HG03108 (cell line): ENCODE data around the gene CFAP57.
"Not testable (repeated sequence)": the region's sequence is repeated elsewhere in the genome, so short reads cannot be mapped to it uniquely, and the experiment has no call there.

Experiments used
- ATAC-seq: cut with Tn5 transposase; IDR thresholded peaks from one replicate; pipeline ENCODE4 v1.9.1; 2021; ENCODE audit warnings: moderate library complexity; ENCODE audit not compliant: unreplicated experiment

Gene CFAP57

DNA sequence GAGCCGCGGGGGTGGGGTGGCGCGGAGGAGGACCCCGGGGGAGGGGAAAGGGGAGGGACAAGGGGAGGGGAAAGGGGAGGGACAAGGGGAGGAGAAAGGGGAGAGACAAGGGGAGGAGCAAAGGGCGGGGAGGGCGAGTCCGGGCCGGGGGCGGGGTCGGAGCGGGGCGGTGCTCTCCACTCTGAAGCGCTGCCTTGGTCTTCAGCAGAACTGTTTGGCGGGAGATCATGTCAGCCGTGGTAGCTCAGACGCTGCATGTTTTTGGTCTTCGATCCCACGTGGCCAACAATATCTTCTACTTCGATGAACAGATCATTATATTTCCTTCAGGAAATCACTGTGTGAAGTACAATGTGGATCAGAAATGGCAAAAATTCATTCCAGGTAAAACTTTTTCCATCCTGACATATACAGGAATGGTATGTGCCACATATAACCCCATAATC lies 420 bp downstream of the CFAP57 start:
- ATAC-seq = peak; percentile 44

DNA sequence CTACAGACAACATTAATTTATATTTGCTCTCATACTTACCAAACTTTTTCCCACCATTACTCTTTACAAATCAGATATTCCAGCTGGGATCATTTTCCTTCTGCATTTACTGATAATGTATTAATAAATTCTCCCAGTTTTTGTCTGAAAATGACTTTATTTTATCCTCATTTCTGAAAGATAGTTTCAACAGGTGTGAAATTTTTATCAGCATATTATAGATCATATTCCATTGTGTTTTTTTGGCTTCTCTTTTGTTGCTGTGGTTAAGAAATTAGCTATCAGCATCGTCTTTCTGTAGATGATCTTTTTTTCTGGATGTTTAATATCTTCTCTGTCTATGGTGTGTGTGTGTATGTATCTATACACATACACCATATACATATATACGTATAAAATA lies 2.7 kb downstream of the CFAP57 start:
- no peak for ATAC-seq

DNA sequence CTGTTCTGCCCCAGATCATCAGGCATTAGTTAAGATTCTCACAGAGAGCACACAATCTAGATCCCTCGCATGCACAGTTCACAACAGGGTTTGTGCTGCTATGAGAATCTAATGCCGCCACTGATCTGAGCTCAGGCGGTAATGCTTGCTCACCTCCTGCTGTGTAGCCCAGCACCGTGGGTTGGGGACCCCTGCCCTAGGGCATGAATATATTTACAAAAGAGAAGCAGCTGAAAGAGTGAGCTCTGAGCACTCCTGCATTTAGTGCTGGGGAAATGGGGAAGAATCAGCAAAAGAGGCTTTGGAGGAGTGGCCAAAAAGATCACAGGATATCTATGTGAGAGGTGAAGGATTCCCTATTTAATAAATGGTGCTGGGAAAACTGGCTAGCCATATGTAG lies 5.6 kb downstream of the CFAP57 start:
- no peak for ATAC-seq

DNA sequence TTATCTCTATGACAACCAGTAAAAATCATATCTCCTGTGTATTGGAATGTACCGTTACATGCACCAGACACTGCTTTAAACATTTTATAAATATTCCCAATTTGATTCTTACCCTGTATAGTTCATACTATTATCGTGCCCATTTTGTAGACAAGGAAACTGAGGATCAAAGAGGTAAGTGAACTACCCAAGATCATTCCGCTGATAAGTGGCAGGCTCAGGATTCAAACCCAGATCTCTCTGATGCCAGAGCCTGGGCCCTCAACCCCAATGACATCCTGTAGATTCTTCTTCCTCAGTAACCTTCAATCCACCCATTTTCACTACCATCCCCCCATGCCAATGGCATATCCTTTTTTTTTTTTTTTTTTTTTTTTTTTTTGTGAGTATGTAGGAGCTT lies 12.3 kb downstream of the CFAP57 start:
- no peak for ATAC-seq

DNA sequence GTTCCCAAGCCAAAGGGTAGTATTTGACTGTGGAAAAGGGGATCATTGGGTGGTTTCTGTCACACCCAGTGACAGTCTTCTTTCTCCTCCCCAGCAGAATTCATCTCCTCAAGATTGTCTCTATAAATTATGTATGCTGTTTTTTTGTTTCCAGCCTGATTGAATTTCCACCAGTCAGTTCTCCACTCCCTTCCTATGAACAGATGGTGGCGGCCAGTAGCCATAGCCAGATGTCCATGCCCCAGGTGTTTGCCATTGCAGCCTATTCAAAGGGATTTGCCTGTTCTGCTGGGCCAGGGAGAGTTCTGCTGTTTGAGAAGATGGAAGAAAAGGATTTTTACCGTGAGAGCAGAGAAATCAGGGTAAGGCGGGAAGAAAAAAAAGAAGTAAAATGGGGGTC lies 12.9 kb downstream of the CFAP57 start:
- ATAC-seq = no peak

DNA sequence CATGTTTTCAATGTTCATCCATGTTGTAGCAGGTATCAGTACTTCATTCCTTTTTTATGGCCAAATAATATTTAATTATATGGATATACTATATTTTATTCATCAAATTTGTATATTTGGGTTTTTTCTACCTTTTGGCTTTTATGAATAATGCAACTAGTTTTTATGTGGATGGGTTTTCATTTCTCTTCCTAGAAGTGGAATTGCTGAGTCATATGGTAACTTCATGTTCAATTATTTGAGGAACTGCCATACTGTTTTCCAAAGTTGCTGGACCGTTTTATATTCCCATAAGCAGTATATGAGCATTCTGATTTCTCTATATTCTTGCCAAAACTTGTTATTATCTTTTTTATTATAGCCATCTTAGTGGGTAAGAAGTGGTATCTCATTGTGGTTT lies 16.0 kb downstream of the CFAP57 start:
- no peak for ATAC-seq

DNA sequence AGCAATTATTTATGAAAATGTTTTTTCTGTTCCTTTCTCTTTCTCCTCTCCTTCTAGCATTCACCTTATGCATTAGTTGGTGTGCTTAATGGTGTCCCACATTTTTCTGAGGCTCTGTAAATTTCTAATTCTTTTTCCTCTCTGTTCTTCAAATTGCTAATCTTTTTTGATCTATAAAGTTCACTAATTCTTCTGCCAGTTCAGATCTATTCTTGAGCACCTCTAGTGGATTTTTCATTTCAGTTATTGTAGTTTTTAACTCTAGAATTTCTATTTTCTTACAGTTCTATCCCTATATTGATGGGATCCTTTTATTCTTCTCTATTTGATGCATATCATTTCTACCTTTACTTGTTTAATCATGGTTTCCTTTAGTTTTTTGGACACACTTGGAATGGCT lies 22.4 kb downstream of the CFAP57 start:
- no peak for ATAC-seq

DNA sequence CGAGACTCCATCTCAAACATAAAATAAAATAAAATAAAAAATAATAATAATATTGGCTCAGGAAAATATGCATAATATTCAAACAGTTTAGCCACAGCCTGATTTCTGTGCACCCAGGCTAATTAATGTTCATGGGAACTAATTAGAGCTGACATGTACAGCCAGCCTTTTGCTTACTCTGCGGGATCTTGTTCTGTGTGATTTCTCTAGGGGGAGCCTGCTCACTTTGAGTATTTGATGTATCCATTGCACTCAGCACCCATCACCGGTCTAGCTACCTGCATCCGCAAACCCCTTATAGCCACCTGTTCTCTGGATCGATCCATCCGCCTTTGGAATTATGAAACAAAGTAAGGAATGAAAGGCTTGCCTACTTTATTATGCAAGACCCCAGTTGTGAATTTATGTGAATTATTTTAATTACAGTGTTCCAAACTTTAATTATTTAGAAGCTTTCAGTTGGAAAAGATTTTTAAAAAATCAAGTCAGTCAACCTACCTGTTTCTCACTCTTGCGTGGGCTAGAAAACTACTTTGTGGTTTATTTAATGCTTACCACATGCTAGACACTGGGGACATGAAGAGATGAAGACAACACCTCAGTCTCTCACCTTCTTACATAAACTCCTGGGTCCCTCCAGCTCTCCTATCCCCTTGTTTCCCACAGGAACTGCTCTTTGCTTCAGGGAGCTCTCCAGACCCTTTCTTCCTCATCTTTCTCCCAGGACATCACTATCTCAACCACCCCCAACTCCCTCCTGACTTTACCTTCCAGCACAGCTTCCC lies 25.4 kb downstream of the CFAP57 start:
- no peak for ATAC-seq

DNA sequence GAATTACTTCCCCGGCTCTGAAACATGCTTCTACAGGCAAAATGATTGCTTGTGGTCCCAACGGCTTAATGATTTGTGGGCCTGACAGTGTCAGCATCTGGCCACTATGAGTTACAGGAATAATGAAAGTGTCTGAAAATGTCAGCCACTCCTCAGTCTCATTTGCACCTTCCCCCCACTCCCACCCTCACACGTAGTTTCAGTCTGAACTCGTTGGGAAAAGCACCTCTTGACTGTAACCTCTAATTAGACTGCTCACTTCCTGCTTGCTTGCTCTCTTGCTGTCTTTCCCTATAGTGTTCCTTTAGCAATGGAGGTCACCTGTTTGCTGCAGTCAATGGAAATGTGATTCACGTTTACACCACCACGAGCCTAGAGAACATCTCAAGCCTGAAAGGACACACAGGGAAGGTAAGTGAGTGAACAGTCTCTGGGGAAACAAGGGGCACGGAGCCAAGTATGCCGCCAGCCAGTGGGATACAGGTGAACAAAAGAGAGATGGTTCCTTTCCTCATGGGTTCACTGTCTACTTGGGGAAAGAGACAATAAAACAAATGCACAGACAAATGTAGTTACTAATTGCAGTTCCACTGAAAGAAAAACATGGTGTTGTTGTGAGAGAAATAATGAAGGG lies 27.1 kb downstream of the CFAP57 start:
- ATAC-seq = no peak

DNA sequence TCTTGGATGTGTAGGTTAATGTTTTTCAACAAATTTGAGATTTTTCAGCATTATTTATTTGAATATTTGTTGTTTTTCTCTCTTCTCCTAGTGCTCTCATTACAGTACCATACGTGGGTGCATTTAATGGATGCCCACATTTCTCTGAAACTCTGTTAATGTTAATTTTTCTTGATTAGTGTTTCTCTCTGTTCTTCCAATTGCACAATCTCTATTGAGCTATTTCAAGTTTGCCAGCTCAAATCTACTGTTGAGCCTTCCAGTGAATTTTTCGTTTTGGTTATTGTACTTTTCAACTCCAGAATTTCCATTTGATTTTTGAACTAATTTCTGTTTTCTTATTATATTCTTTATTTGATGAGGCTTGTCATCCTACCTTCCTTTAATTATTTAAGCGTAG lies 31.7 kb downstream of the CFAP57 start:
- no peak for ATAC-seq

DNA sequence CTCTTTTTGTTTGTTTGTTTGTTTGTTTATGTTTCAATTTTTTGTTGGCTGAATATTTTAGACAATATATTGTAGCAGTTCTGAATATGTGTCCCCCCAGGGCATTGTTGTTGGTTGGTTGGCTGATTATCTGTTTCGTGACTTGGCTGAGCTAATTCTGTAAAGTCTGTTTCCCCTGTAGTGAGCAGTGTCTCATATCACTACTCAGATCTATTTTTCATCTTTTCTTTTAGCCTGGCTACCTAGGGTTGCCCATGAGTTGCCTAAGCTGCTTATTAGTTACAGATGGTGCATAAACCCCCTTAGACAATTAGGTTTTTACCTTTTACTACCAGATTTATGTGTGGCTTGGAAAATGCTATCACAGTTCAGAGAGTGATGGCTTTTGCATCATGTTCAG lies 32.3 kb downstream of the CFAP57 start:
- no peak for ATAC-seq

DNA sequence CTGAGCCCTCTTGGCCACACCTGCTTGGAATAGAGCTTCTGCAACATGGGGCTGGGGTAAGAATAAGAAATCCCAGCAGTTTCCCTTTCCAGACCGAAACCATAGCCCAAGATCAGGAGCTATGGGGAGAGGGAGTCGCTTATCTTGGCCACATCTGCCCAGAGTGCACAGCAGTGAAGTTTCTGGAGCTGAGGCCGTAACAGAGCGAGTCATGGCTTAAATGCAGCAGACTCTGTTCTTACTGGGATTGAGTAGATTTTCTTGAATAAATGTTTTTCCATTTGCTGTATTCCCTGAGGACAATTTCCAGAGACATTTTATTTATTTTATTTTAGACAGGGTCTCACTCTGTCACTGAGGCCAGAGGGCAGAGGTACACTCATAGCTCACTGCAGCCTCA lies 33.5 kb downstream of the CFAP57 start:
- ATAC-seq = no peak

DNA sequence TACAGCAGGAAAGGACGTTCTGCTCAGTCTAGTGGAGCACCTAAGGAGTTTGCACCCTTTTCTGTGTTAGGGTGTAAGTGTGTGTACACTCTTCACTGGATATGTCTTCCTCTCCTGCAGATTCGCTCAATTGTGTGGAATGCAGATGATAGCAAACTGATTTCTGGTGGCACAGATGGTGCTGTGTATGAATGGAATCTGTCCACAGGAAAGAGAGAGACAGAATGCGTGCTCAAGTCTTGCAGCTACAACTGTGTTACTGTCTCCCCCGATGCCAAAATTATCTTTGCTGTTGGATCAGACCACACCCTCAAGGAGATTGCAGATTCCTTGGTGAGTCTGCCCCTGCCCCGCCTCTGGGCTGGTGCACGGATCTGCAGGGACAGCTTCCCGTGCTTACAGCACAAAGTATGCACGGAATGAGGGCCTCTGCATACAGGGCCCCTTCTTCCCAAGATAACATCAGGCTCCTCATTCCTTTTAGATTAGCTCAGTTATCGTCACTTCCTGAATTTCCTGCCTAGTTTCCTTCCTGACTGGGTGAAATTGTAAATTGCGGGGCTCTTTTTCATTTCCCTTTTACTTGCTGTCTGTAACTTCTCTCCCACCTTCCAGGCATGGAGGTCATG lies 34.6 kb downstream of the CFAP57 start:
- no peak for ATAC-seq

DNA sequence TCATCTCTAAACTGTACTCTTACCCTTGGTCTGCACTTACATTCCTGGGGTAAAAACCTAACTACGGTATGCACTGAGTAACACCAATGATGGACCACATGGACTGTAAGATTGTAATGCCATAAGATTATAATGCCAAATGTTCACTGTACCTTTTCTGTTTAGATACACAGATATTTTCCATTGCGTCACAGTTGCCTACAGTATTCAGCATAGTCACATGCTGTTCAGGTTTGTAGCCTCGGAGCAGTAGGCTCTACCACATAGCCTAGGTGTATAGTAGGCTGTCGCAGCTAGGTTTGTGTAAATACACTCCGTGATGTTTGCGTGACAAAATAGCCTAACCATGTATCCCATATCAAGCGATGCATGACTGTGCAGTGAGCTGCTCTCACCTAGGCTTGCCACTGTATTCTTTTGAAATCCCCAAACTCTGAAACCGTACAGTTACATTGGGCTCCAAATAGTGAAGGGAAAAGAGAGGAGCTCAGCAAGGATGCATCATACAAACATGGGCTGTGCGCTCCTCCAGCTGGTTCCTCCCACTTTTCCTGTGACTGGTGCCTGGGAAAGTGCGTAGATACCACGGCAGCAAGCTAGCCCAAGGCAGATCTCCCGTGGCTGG lies 35.2 kb downstream of the CFAP57 start:
- no peak for ATAC-seq

DNA sequence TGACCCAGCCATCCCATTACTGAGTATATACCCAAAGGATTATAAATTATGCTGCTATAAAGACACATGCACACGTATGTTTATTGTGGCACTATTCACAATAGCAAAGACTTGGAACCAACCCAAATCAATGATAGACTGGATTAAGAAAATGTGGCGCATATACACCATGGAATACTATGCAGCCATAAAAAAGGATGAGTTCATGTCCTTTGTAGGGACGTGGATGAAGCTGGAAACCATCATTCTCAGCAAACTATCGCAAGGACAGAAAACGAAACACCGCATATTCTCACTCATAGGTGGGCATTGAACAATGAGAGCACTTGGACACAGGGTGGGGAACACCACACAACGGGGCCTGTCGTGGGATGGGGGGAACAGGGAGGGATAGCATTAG lies 36.1 kb downstream of the CFAP57 start:
- ATAC-seq = not testable (repeated sequence)

DNA sequence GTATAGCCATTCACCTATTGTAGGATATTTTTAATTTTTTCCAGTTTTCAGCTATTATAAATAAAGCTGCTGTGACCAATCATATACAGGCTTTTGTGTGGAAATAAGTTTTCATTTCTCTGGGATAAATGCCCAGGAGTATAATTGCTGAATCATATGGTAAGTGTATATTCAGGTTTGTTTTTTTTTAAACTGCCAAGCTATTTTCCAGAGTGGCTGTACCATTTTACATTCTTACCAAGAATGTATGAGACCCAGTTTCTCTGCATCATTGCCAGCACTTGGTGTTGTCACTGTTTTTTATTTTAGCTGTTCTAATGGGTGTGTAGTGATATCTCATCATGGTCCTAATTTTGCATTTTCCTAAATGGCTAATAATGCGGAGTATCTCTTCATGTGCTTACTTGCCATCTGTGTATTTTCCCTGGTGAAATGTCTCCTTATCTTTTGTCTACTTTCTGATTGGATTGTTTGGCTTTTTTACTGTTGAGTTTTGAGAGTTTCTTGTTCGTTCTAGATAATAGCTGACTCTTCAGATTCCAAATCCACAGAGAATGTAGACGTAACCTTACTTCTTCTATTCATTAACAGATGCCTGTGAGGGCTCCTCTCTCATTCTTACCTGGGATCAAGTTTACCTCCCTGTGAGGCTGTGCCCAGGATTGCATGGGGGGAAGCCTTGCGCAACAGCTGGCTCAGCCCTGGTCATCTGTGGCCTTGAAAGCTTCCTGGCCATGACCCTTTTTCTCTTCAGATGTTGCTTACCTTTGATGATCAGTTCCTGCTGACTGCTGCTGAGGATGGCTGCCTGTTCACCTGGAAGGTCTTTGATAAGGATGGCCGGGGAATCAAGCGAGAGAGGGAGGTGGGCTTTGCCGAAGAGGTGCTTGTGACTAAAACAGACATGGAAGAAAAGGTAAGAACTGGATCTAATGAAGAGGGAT lies 42.6 kb downstream of the CFAP57 start:
- no peak for ATAC-seq

DNA sequence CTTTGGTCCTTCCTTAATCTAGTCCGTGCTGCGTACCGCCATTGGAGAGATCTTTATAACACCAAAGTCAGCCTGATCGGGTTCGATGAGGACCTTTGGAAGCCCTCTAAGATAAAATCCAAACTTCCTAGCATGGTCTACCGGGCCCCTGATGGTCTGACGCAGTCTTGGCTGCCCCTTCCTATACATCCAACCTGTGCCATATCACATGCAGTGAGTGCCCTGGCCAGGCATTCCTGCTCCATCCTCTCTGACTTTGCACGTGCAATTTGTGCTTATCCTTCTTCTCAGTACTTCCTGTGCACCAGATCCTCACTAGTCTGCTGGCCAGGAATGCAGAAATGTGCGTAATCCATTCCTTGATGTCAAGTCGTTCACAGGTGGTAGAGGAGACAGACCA lies 45.6 kb downstream of the CFAP57 start:
- ATAC-seq = no peak

DNA sequence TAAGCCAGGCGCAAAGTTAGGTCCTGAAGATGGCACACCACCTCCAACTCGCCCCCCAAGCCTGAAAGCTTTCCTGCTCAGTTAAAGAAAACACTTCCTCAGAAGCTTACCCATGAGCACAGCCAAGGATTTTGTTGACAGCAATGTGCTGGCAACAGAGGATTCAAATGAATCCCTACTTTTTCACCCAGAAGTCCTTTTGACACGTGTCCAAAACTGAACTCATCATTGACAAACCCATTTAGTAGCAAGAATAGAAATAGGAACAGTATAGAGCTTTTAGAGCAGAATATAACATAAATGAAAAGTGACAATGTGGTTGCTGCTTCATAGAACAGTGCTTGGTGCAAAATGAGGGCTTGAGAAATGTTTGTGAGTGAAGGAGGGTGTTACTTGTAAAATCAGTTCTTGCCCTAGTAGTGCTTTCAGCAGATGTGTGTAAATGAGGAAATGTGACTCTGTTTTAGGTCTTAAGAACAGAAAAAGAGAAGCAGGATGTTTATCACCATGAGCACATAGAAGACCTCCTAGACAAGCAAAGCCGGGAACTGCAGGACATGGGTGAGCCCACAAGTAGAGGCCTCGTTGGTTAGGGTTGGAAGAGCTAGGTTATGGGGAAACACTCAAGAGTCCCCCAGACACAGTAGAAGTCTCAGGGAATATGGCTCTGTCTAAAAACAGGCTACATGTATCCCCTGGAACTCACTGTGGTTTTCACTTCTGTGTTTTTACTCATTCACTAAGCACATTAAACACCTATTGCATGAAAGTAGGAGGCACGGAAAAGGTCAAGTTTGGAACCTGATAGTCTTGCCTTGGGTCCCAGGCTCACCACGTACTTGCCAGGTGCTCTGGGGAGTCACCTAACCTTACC lies 49.0 kb downstream of the CFAP57 start:
- peak; percentile 85 for ATAC-seq

DNA sequence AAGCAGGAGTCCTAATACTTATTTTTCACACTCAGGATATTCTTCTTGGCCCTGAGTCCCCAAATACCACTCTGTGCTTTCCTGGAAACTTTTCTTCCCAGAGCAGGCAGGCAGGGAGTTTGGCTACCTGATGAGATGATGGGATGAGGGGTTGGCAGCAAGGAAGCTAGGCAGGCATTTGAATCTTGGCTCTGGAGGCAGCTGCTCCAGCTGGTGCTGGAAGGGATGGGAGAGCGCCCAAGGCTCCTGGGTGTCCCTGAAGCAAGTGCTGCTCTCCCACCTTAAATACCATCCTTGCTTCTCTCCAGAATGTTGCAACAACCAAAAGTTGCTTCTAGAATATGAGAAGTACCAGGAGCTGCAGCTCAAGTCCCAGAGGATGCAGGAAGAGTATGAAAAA lies 49.7 kb downstream of the CFAP57 start:
- ATAC-seq = no peak

DNA sequence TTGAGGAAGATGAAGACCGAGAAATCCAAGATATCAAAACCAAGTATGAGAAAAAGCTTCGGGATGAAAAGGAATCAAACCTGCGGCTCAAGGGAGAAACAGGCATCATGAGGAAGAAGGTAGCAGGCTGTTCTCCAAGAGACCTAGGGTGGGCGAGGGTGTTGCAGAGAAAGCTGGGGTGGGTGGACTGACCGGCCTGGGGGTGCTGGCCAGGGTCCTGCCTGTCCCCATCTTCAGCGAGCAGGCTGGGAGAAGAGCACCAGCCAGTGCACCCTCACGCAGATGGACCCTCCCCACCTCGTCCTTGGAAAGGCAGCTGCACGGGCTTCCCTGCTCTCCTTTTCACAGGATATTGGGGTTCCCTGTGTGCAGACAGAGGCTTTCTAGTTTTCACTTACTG lies 50.7 kb downstream of the CFAP57 start:
- no peak for ATAC-seq
